Activated T-helper 2 cell treated with anti-CD3 and anti-CD28 coated beads, Interferon-gamma antibody, Interleukin-2, Interleukin-4, amounts not matched to agents 10 μg/mL and 5 μg/mL and 100 μg/mL, durations not matched to agents 14 hours and 24 hours and 36 hours (primary cell): ENCODE measurements around the gene TGM5. TPM values are rescaled to one million over a fixed set of nuclear protein-coding genes. Genes with fewer than 3 reads are reported as not detected.
A peak's percentile ranks its signal among the peaks of the same experiment; 100 is the strongest.

Source experiments
- DNase-seq: peaks from one replicate; pipeline ENCODE4 v3.0.0; 2021; ENCODE audit warnings: low spot score
- H3K27ac Mint-ChIP-seq: one replicate; pipeline ENCODE4 v1.8.0; 2021; ENCODE audit warnings: mixed read lengths
- H3K27me3 Mint-ChIP-seq: one replicate; pipeline ENCODE4 v1.8.0; 2021; ENCODE audit warnings: low read depth, mixed read lengths
- H3K36me3 Mint-ChIP-seq: one replicate; pipeline ENCODE4 v1.8.0; 2021; ENCODE audit warnings: low read depth, mixed read lengths
- H3K4me1 Mint-ChIP-seq: one replicate; pipeline ENCODE4 v1.8.0; 2021; ENCODE audit warnings: low read depth, mixed read lengths
- H3K4me3 Mint-ChIP-seq: one replicate; pipeline ENCODE4 v1.8.0; 2021; ENCODE audit warnings: low read depth, mild to moderate bottlenecking, moderate library complexity, mixed read lengths
- H3K9me3 Mint-ChIP-seq: one replicate; pipeline ENCODE4 v1.8.0; 2021; ENCODE audit warnings: mixed read lengths
- intact Hi-C: fragments of 100-400 bp; cut with micrococcal nuclease; formaldehyde crosslinking; loops from one replicate; pipeline ENCODE4 v1.15.1; 2023
- total RNA-seq: library from RNA; stranded (reverse); gene quantifications from 2 replicates; pipeline ENCODE4 v1.2.3, GENCODE V29; 2022

TGM5 gene
- total RNA-seq, 1 donor from 2014 or later = 0.09 TPM

GRCh38 chr15:43270676-43271306 lies 4.1 kb upstream of the TGM5 start:
- no peak overlapping the region for H3K4me3 Mint-ChIP-seq
- intact Hi-C loops = no loop called here
- H3K27me3 Mint-ChIP-seq = peaks cover 8% of the 10 kb centered on the region
- no peaks in the 10 kb centered on the region for H3K9me3 Mint-ChIP-seq
- no peak for DNase-seq
- H3K36me3 Mint-ChIP-seq = no peaks in the 10 kb centered on the region
- peaks cover 2% of the 10 kb centered on the region for H3K4me1 Mint-ChIP-seq
- H3K27ac Mint-ChIP-seq = no peak overlapping the region

GRCh38 chr15:43270113-43270665 lies 3.5 kb upstream of the TGM5 start:
- H3K4me3 Mint-ChIP-seq = no peak overlapping the region

DNA sequence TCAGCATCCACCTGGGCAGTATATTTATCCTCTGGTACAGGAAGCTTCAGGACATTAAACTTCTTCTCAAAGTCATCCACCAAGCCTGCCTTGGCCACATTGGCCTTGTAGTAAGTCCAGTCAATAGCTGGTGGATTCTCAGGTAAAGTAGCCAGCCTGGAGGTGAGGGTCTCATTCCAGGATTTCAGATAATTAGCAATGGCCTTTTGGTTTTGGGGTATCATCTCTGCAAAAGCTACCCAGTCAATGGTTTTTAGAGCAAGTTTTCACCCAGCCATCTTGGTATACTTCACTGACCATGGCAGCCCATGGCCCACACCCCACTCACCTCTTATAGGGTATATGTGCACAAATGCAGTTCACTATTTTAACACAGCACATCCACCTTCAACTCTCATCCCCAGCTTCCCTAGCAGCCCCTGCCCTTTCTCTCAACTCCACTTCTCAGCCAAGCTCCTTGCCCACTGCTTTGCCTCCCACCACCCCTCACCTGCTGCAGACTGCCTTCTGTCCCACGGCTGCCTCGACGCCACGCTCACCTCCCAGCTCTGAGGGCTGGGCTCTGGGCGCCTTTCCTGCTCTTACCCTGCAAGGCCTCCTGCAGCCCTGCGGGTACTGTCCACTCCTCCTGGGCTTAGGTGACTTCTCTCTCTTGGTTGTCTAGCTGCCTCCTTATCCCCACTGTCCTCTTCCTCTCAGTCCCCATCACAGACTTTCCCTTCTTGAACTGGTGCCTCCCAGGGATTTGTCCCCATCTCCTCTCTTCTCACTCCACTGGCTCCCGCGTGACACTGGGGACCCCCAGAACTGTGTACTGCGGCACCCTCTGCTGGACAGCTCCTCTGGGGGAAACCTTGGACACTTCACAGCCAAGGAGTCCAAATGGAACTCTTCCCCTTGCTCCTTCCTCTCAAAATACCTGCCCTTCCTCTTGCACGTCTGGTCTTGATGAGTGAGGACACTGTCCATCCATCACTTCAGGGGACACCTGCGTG lies 1.7 kb upstream of the TGM5 start:
- Mint-ChIP-seq H3K4me3 (no peak overlapping the region), H3K36me3 (no peaks in the 10 kb centered on the region), H3K27me3 (peaks cover 15% of the 10 kb centered on the region), H3K27ac (no peak overlapping the region), H3K9me3 (no peaks in the 10 kb centered on the region), H3K4me1 (peaks cover 2% of the 10 kb centered on the region)
- no peak for DNase-seq
- intact Hi-C loops = loop anchor here (5.0 kb wide), 1 partner anchor 41 kb away; no protein-coding TSS in a partner anchor

More at GRCh38 chr15:43270113-43270665, 3.5 kb upstream of the TGM5 start:
- no peak for DNase-seq
- intact Hi-C loops = no loop called here
- H3K4me1 Mint-ChIP-seq = peaks cover 2% of the 10 kb centered on the region
- H3K9me3 Mint-ChIP-seq = no peaks in the 10 kb centered on the region
- H3K27me3 Mint-ChIP-seq = peaks cover 9% of the 10 kb centered on the region
- H3K36me3 Mint-ChIP-seq = no peaks in the 10 kb centered on the region
- no peak overlapping the region for H3K27ac Mint-ChIP-seq

- Mint-ChIP-seq H3K4me3 (no peak overlapping the region), H3K27ac (no peak overlapping the region), H3K27me3 (peaks cover 21% of the 10 kb centered on the region), H3K9me3 (no peaks in the 10 kb centered on the region), H3K36me3 (no peaks in the 10 kb centered on the region), H3K4me1 (peaks cover 2% of the 10 kb centered on the region)
- intact Hi-C loops = loop anchor here (5.0 kb wide), 1 partner anchor 40 kb away; no protein-coding TSS in a partner anchor
- no peak for DNase-seq
Observed at GRCh38 chr15:43267439-43267838, 711 bp upstream of the TGM5 start.

GRCh38 chr15:43266386-43266785 lies 342 bp downstream of the TGM5 start:
- peaks cover 2% of the 10 kb centered on the region for H3K4me1 Mint-ChIP-seq
- H3K4me3 Mint-ChIP-seq = no peak overlapping the region
- intact Hi-C loops = loop anchor here (5.0 kb wide), 1 partner anchor 39 kb away; no protein-coding TSS in a partner anchor
- DNase-seq = no peak
- peaks cover 20% of the 10 kb centered on the region for H3K27me3 Mint-ChIP-seq
- H3K27ac Mint-ChIP-seq = no peak overlapping the region
- H3K36me3 Mint-ChIP-seq = no peaks in the 10 kb centered on the region
- no peaks in the 10 kb centered on the region for H3K9me3 Mint-ChIP-seq

DNA sequence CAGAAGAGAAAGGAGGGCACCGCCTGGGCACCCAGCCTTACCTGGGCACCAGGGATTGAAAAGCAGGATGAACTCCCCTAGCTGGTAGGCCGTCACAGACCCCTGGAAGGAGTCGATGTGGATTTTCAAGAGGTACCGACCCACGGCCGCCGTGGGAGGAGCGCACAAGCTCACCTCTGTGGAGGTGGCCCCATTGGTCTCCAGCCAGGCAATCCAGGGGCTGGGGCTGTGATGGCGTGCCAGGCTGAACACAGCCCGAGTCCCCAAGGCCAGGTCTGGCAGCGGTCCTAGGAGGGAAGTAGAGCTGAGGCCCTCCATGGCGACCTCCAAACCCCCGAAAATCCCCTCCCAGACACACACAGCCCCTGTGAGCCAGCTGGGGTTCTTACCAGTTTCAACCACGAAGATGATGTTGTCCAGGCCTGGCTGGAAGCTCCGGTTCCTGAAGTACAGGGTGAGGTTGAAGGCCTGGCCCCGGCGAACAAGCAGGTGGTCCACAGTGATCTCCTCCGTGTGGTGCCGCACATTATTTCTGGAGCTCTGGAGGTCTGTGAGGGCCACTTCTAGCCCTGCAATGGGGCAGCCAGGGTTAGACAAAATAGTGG lies 6.6 kb downstream of the TGM5 start:
- Mint-ChIP-seq H3K27ac (no peak overlapping the region), H3K27me3 (peaks cover 15% of the 10 kb centered on the region), H3K9me3 (no peaks in the 10 kb centered on the region), H3K4me3 (no peak overlapping the region), H3K36me3 (no peaks in the 10 kb centered on the region), H3K4me1 (no peaks in the 10 kb centered on the region)
- DNase-seq = no peak
- intact Hi-C loops = no loop called here

DNA sequence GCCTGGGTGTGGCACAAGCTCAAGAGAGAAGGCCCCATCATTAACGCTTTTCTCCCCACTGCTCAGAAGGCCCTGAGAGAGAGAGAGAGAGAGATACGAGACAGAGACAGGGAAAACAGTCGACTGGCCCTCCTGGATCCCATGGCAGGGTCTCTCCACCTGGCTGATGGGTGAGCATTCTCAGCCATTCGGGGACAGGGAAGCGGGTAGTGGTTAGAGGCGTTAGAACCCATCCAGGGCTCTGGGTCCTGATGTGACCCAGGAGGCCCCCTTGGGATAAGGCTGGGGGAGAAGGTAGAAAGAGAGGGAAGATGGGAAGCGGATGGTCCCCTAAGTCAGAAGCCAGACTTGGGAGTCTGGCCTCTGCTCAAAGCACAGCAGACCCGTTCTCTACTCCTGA lies 7.9 kb downstream of the TGM5 start:
- H3K4me3 Mint-ChIP-seq = no peak overlapping the region
- H3K9me3 Mint-ChIP-seq = no peaks in the 10 kb centered on the region
- peaks cover 7% of the 10 kb centered on the region for H3K4me1 Mint-ChIP-seq
- H3K27me3 Mint-ChIP-seq = peaks cover 14% of the 10 kb centered on the region
- no peaks in the 10 kb centered on the region for H3K36me3 Mint-ChIP-seq
- no peak for DNase-seq
- H3K27ac Mint-ChIP-seq = no peak overlapping the region
- intact Hi-C loops = no loop called here

GRCh38 chr15:43256341-43256740 lies 10.4 kb downstream of the TGM5 start:
- H3K36me3 Mint-ChIP-seq = no peaks in the 10 kb centered on the region
- H3K27ac Mint-ChIP-seq = no peak overlapping the region
- H3K27me3 Mint-ChIP-seq = peaks cover 3% of the 10 kb centered on the region
- H3K4me1 Mint-ChIP-seq = peaks cover 26% of the 10 kb centered on the region
- no peak overlapping the region for H3K4me3 Mint-ChIP-seq
- intact Hi-C loops = no loop called here
- no peak for DNase-seq
- no peaks in the 10 kb centered on the region for H3K9me3 Mint-ChIP-seq

- Mint-ChIP-seq H3K4me3 (no peak overlapping the region), H3K9me3 (no peaks in the 10 kb centered on the region), H3K27ac (no peak overlapping the region), H3K4me1 (peaks cover 33% of the 10 kb centered on the region), H3K27me3 (peaks cover 3% of the 10 kb centered on the region), H3K36me3 (no peaks in the 10 kb centered on the region)
- no peak for DNase-seq
- intact Hi-C loops = no loop called here
Observed at GRCh38 chr15:43255376-43255775, 11.4 kb downstream of the TGM5 start.

DNA sequence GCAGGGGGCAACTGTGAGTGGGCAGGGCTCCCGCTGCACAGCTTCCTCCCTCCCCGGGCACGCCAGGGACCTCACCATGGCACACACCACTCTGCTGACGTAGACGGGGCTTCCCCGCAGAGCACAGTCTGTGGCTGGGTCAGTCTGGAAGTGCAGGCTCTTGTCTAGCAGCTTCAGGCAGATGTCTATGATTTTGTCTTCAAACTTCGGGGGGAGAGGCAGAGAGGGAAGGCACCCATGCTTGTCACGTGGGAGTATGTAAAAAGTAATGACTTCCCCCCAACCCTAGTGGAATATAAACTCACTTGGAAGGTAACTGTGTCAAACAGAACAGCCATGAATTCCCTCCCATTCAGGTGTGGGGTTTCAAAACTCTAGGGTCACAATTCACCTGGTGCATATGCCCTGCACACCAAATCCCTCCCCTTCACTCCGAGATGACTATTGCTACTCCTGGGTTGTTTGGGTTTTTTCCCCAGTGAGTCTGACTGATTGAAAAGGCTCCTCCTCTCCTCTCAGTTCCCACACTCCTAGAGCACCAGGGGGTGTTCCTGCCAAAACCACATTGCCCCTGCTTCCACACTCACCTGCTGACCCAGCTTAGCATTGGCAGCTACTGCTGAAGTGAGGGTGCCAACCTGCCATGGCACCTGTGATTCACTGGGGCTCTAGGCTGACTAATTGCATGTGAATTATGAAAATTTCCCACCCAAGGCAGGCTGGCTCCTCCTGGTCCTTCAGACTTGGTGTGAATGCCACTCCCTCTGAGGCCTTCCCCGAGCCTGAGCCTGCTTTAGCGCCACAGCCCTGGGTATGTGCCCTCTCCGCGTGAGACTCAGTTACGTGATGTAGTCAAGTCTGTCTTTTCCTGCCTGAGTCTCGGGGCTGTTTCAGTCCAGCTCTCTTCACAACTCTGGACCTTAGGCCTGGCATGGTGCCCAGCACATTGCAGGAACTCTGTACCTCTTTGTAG lies 13.0 kb downstream of the TGM5 start:
- intact Hi-C loops = no loop called here
- H3K4me1 Mint-ChIP-seq = peaks cover 48% of the 10 kb centered on the region
- H3K9me3 Mint-ChIP-seq = no peaks in the 10 kb centered on the region
- no peak overlapping the region for H3K4me3 Mint-ChIP-seq
- H3K27me3 Mint-ChIP-seq = peaks cover 3% of the 10 kb centered on the region
- peak overlapping the region; percentile 25 for H3K27ac Mint-ChIP-seq
- no peaks in the 10 kb centered on the region for H3K36me3 Mint-ChIP-seq
- DNase-seq = no peak

DNA sequence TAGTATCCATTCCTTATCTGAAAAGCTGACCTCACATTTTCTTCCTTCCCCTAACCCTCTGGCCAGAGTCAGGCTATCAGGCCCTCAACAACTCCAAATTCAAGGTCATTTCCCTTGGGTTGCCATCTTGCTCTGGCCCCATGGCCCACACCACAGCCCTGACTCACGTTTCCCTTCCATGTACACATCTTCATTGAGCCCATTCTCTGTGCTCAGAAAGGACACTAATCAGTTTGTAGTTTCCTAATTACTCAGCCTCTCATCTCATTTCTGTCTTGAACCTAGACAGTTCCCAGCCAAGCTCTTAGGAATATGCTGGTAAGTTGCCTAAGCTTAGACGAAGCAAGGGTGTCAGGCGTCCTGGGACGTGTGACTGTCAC lies 14.9 kb downstream of the TGM5 start:
- H3K27ac Mint-ChIP-seq = peak overlapping the region; percentile 88
- no peaks in the 10 kb centered on the region for H3K36me3 Mint-ChIP-seq
- H3K27me3 Mint-ChIP-seq = peaks cover 3% of the 10 kb centered on the region
- no peak overlapping the region for H3K4me3 Mint-ChIP-seq
- H3K9me3 Mint-ChIP-seq = no peaks in the 10 kb centered on the region
- H3K4me1 Mint-ChIP-seq = peaks cover 48% of the 10 kb centered on the region
- intact Hi-C loops = no loop called here
- no peak for DNase-seq
